ENCODE measurements around the gene SPSB3. TPM values are rescaled to one million over a fixed set of nuclear protein-coding genes. Genes with fewer than 3 reads are reported as not detected.
A peak's percentile ranks its signal among the peaks of the same experiment; 100 is the strongest.

The SPSB3 gene
- total and polyA plus RNA-seq, 2 of the 13 experiments (the other 11 are each of a cell fraction or from before 2014, with no cell fraction given) = 13.2 to 21.9 TPM

DNA sequence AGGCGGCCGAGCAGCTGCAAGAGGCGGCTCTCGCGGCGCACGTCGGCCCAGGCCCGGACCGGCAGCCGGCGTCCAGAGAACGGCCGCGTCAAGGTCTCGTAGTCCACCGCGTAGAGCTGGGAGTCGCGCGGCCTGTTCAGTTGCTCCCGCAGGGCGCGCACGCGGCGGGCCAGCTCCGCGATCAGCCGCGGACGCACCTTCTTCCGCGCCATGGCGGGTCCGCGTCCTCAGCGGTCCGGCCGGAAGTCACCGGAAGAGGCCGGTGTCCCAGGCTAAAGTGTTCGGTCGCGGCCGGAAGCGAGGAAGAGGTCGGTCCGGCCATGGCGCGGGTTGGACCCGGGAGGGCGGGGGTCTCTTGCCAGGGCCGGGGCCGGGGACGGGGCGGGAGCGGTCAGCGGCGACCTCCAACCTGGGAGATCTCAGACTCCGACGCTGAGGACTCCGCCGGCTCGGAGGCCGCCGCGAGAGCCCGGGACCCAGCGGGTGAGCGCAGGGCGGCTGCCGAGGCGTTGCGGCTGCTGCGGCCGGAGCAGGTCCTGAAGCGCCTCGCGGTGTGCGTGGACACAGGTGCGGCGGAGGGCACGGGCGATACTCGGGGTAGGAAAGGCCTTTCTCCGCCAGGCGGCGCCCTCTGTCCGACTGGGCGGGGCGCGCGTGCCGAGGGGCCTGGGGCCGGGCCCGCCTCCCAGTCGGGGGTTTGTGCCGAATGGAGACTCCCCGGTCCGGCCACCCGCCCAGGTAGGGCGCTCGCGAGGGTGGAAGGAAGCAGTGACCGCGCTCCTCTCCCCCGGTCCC is 9.3 kb downstream of the SPSB3 start, which contains the start of gene MRPS34 (continued):
- TF ChIP-seq ZNF138 (CRISPR knock-in tag; IDR thresholded peaks at IDR 0.05; ENCODE audit: low read depth) (no peak), SALL2 (CRISPR knock-in tag; IDR thresholded peaks at IDR 0.05) (peak; percentile 73; the same call in 1 of the 2 replicates), SIX4 (CRISPR knock-in tag; IDR thresholded peaks at IDR 0.05) (no peak), TBX2 (CRISPR knock-in tag; IDR thresholded peaks at IDR 0.05; ENCODE audit: borderline replicate concordance) (peak; percentile 60; the same call in 1 of the 2 replicates), SNRNP70 (IDR thresholded peaks at IDR 0.05; ENCODE audit: low read depth, low read length) (no peak), DDIT3 (CRISPR knock-in tag; IDR thresholded peaks at IDR 0.05) (no peak), ZNF432 (CRISPR knock-in tag; IDR thresholded peaks at IDR 0.05; ENCODE audit: borderline replicate concordance) (no peak), ZNF251 (CRISPR knock-in tag; IDR thresholded peaks at IDR 0.05) (no peak; the same call in 1 of the 2 replicates), ZNF136 (CRISPR knock-in tag; IDR thresholded peaks at IDR 0.05; ENCODE audit: low read depth) (peak; percentile 34; the same call in 1 of the 2 replicates), ZSCAN29 (CRISPR knock-in tag; conservative IDR thresholded peaks at IDR 0.05) (peak; percentile 81), BRD4 (CRISPR knock-in tag; IDR thresholded peaks at IDR 0.05) (peak; percentile 97), ZNF383 (CRISPR knock-in tag; IDR thresholded peaks at IDR 0.05; ENCODE audit: borderline replicate concordance) (no peak), MLLT10 (CRISPR knock-in tag; IDR thresholded peaks at IDR 0.05) (no peak), ZXDC (CRISPR knock-in tag; IDR thresholded peaks at IDR 0.05) (peak; percentile 85; the same call in 1 of the 2 replicates), ZUFSP (CRISPR knock-in tag; IDR thresholded peaks at IDR 0.05; ENCODE audit: borderline replicate concordance) (no peak), ZNF33A (CRISPR knock-in tag; IDR thresholded peaks at IDR 0.05; ENCODE audit: borderline replicate concordance) (no peak), ZNF660 (CRISPR knock-in tag; IDR thresholded peaks at IDR 0.05; ENCODE audit: borderline replicate concordance, low read depth) (no peak)
- TF ChIP-seq, protein P1, sequence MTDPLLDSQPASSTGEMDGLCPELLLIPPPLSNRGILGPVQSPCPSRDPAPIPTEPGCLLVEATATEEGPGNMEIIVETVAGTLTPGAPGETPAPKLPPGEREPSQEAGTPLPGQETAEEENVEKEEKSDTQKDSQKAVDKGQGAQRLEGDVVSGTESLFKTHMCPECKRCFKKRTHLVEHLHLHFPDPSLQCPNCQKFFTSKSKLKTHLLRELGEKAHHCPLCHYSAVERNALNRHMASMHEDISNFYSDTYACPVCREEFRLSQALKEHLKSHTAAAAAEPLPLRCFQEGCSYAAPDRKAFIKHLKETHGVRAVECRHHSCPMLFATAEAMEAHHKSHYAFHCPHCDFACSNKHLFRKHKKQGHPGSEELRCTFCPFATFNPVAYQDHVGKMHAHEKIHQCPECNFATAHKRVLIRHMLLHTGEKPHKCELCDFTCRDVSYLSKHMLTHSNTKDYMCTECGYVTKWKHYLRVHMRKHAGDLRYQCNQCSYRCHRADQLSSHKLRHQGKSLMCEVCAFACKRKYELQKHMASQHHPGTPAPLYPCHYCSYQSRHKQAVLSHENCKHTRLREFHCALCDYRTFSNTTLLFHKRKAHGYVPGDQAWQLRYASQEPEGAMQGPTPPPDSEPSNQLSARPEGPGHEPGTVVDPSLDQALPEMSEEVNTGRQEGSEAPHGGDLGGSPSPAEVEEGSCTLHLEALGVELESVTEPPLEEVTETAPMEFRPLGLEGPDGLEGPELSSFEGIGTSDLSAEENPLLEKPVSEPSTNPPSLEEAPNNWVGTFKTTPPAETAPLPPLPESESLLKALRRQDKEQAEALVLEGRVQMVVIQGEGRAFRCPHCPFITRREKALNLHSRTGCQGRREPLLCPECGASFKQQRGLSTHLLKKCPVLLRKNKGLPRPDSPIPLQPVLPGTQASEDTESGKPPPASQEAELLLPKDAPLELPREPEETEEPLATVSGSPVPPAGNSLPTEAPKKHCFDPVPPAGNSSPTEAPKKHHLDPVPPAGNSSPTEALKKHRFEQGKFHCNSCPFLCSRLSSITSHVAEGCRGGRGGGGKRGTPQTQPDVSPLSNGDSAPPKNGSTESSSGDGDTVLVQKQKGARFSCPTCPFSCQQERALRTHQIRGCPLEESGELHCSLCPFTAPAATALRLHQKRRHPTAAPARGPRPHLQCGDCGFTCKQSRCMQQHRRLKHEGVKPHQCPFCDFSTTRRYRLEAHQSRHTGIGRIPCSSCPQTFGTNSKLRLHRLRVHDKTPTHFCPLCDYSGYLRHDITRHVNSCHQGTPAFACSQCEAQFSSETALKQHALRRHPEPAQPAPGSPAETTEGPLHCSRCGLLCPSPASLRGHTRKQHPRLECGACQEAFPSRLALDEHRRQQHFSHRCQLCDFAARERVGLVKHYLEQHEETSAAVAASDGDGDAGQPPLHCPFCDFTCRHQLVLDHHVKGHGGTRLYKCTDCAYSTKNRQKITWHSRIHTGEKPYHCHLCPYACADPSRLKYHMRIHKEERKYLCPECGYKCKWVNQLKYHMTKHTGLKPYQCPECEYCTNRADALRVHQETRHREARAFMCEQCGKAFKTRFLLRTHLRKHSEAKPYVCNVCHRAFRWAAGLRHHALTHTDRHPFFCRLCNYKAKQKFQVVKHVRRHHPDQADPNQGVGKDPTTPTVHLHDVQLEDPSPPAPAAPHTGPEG (CRISPR knock-in tag; IDR thresholded peaks at IDR 0.05) = peak; percentile 75; the same call in 1 of the 2 replicates

Data from HepG2 (cell line).